ACC112 (cell line): ENCODE measurements around the gene PTK7.

Experiments
- H2AFZ ChIP-seq: fragments of 200-600 bp; sonication (generic); one replicate; pipeline ENCODE4 v1.6.0; 2017; ENCODE audit warnings: antibody characterized with exemption, low read length; ENCODE audit not compliant: unreplicated experiment
- H3K27ac ChIP-seq: fragments of 200-600 bp; sonication (generic); 2 replicates; pipeline ENCODE4 v1.5.1; 2014; ENCODE audit warnings: low read depth, mild to moderate bottlenecking, antibody characterized with exemption, low read length, moderate library complexity
- H3K27me3 ChIP-seq: fragments of 200-600 bp; sonication (generic); 2 replicates; pipeline ENCODE4 v1.6.1; 2014; ENCODE audit warnings: mild to moderate bottlenecking, antibody characterized with exemption, low read length, moderate library complexity, mixed read lengths; ENCODE audit not compliant: insufficient read depth
- H3K36me3 ChIP-seq: fragments of 200-600 bp; sonication (generic); 2 replicates; pipeline ENCODE4 v1.6.1; 2016; ENCODE audit warnings: mild to moderate bottlenecking, antibody characterized with exemption, low read length, moderate library complexity, mixed read lengths; ENCODE audit not compliant: insufficient read depth
- H3K4me1 ChIP-seq: fragments of 200-600 bp; sonication (generic); one replicate; pipeline ENCODE4 v1.6.1; 2016; ENCODE audit warnings: low read length, mixed read lengths; ENCODE audit not compliant: insufficient read depth, unreplicated experiment, control insufficient read depth
- H3K4me3 ChIP-seq: fragments of 200-600 bp; sonication (generic); 2 replicates; pipeline ENCODE4 v1.5.1; 2014; ENCODE audit warnings: mild to moderate bottlenecking, low read depth, low read length
- H3K79me2 ChIP-seq: fragments of 200-600 bp; sonication (generic); one replicate; pipeline ENCODE4 v1.6.0; 2016; ENCODE audit warnings: low read length; ENCODE audit not compliant: control insufficient read depth, unreplicated experiment, insufficient read depth

The PTK7 gene

DNA sequence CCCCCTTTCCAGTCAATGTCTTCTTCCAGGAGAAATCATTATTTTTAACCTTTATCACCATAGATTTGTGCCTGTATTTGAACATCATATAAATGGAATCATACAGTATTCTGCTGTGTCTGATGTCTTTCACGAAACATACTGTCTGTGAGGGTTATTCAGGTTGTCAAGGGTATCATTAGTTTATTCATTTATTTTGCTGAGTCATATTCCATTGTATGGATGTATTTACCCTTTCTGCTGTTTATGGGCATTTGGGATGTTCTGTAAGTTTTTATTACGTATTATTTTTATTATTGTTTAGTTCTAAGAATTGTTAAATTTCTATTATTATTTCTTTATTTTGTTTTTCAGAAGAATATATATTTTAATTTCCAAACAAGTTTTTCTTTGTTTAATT is 131.2 kb downstream of the PTK7 start:
- Histone ChIP-seq H3K36me3 (peaks cover 10% of the 10 kb centered on the region; the same call in 1 of the 2 replicates), H3K27ac (no peak overlapping the region), H3K27me3 (no peaks in the 10 kb centered on the region), H3K4me1 (peaks cover 7% of the 10 kb centered on the region), H2AFZ (no peak overlapping the region), H3K79me2 (no peaks in the 10 kb centered on the region), H3K4me3 (no peak overlapping the region)
